GM23248 (cell line): ENCODE data around the gene MXD1.

Source experiments
- EZH2 ChIP-seq: fragments of 200-600 bp; sonication (generic); IDR thresholded peaks from 2 replicates; pipeline ENCODE4 v1.6.1; 2018; ENCODE audit warnings: antibody characterized with exemption, mild to moderate bottlenecking; ENCODE audit not compliant: insufficient read depth, poor library complexity, severe bottlenecking
- EZH2phosphoT487 ChIP-seq: fragments of 200-600 bp; sonication (generic); IDR thresholded peaks from 2 replicates; pipeline ENCODE4 v1.6.1; 2018; ENCODE audit warnings: antibody characterized with exemption, moderate library complexity, mild to moderate bottlenecking, low read depth; ENCODE audit not compliant: insufficient read depth

- TF ChIP-seq EZH2 (no peak), EZH2phosphoT487 (no peak)
Measured at GRCh38 chr2:69935011-69935410, 20.1 kb downstream of the MXD1 start.
